HEK293T (cell line): ENCODE data around the gene SHOX.

Source experiments
- ARNT ChIP-seq: fragments of 450-650 bp; IDR thresholded peaks from 2 replicates; pipeline ENCODE4 v1.6.1; 2017; ENCODE audit warnings: mild to moderate bottlenecking
- BHLHE40 ChIP-seq: fragments of 450-650 bp; IDR thresholded peaks from 2 replicates; pipeline ENCODE4 v1.6.1; 2016; ENCODE audit warnings: mild to moderate bottlenecking, moderate library complexity, borderline replicate concordance
- CTBP1 ChIP-seq: fragments of 450-650 bp; IDR thresholded peaks from 2 replicates; pipeline ENCODE4 v1.6.1; 2016; ENCODE audit warnings: borderline replicate concordance
- ELF4 ChIP-seq: fragments of 450-650 bp; IDR thresholded peaks from 2 replicates; pipeline ENCODE4 v1.6.1; 2017; ENCODE audit warnings: antibody characterized with exemption
- FOXA1 ChIP-seq: fragments of 450-650 bp; IDR thresholded peaks from 2 replicates; pipeline ENCODE4 v1.6.1; 2016; ENCODE audit warnings: mild to moderate bottlenecking
- FOXK2 ChIP-seq: fragments of 450-650 bp; IDR thresholded peaks from 2 replicates; pipeline ENCODE4 v1.6.1; 2016; ENCODE audit warnings: mild to moderate bottlenecking
- FOXM1 ChIP-seq: fragments of 450-650 bp; IDR thresholded peaks from 2 replicates; pipeline ENCODE4 v1.6.1; 2017; ENCODE audit warnings: mild to moderate bottlenecking, borderline replicate concordance
- LEF1 ChIP-seq: fragments of 450-650 bp; IDR thresholded peaks from 2 replicates; pipeline ENCODE4 v1.6.1; 2017; ENCODE audit warnings: mild to moderate bottlenecking, borderline replicate concordance
- NFRKB ChIP-seq: fragments of 450-650 bp; IDR thresholded peaks from 2 replicates; pipeline ENCODE4 v1.6.1; 2016; ENCODE audit warnings: mild to moderate bottlenecking, moderate library complexity
- PKNOX1 ChIP-seq: fragments of 450-650 bp; IDR thresholded peaks from 2 replicates; pipeline ENCODE4 v1.6.1; 2016
- SP1 ChIP-seq: fragments of 450-650 bp; IDR thresholded peaks from 2 replicates; pipeline ENCODE4 v1.6.1; 2017
- TARDBP ChIP-seq: fragments of 450-650 bp; IDR thresholded peaks from 2 replicates; pipeline ENCODE4 v1.6.1; 2016
- ZNF384 ChIP-seq: fragments of 450-650 bp; IDR thresholded peaks from 2 replicates; pipeline ENCODE4 v1.6.1; 2016

GRCh38 chrX:689983-690382 lies 59.4 kb downstream of the SHOX start:
- TF ChIP-seq SP1 = no peak
- TF ChIP-seq FOXA1 = no peak
- no peak for TF ChIP-seq ZNF384
- TF ChIP-seq BHLHE40 = no peak
- no peak for TF ChIP-seq NFRKB
- no peak for TF ChIP-seq TARDBP
- TF ChIP-seq FOXK2 = no peak
- no peak for TF ChIP-seq ARNT
- TF ChIP-seq LEF1 = no peak
- TF ChIP-seq ELF4 = no peak
- no peak for TF ChIP-seq CTBP1
- TF ChIP-seq PKNOX1 = no peak
- no peak for TF ChIP-seq FOXM1
